NOMO-1 (cell line): ENCODE data around the gene EFCC1.

Source experiments
- DNase-seq, 2 experiments: peaks; one replicate each; lab custom pipeline; 2025; ENCODE audit not compliant: unreplicated experiment in 2 of 2; lab: John Stamatoyannopoulos, UW

The EFCC1 gene

DNA sequence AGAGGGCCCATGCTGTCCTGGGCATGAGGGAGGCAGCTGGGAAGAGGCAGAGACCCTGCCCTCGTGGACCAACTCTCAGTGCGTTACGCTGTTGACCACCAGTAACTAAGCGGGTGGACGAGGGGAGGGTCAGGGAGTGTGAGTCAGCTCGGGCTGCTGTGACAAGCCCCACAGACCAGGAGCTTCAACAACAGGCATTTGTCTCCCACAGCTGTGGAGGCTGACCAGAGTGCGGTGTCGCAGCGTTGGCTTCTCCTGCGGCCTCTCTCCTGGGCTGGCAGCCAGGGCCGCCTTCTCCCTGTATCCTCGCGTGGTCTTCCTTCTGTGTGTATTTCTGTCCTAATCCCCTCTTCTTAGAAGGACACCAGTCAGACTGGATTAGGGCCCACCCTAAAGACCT, 13.0 kb downstream of the EFCC1 start:
- no peak for DNase-seq

DNA sequence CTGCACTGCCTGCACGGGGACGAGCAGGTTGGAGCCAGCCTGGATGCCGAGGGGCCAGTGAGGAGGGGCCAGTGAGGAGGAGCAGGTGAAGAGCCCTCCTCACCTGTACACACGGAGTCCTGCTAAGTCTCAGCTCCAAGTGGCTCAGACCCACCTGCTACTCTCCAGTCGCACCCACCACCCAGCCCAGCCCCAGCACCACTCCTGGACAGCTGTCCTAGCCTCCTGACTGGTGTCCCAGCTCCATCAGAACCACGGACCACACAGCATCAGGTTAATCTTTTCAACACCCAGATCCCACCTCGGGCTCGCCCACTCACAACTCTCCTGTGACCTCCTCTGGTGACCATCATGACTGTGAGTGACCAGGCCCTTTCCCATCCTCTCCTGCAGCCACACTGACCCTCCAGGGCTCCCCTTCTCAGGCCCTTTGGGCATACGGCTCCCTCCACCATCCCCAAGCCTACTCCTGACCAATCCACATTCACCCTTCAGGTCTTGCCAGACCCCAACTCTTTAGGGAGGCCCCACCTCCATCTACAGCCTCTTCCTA, 13.8 kb downstream of the EFCC1 start:
- no peak for DNase-seq

DNA sequence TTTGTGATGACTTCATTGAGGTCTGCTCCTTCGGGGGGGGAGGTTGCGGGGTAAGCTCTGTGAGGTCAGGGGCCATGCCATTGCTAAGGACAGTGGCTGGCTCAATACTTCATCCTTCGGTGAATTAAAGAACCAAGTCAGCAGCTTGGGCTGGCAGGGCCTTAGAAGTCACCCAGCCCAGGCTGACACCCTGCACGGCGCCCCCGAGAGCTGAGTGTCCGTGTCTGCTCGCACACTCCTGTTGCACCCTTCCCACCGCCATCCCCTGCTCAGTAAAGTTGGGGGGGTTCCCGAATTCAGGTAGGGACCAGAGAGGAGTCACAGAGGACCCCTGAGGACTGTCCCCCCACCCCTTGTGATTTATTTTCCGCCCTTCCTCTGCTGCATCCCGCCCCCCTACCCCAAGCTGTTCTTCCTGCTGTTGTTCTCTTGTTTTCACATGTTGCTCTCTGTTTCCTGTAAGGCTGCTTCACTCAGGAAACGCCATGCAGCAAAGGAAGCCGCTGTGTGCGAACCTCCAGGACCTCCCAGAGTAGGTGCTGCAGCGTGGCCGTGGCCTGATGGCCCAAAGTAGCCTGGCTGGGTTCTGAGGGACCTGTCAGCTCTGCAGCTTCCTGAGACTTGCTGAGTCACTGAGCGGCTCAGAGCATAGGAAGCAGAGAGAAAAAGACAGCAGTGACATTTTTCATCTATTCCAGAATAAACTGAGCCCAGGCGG, 14.4 kb downstream of the EFCC1 start:
- DNase-seq: peak; percentile 22 to 47

DNA sequence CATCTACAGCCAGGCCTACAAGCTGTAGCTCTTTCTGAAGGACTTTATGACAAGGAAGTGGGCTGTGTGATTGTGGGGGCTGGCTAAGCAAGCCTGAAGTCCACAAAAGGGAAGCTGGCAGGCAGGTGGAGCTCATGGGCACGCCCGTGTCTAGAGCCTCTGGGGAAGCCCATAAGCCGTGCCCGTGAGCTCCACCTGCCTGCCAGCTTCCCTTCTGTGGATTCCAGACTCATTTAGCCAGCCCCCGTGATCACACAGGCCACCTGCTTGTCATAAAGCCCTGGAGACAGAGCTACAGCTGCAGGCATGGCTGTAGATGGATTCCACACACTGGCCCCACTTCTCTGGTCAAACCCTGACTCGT, 15.2 kb downstream of the EFCC1 start:
- DNase-seq: peak; percentile 92

DNA sequence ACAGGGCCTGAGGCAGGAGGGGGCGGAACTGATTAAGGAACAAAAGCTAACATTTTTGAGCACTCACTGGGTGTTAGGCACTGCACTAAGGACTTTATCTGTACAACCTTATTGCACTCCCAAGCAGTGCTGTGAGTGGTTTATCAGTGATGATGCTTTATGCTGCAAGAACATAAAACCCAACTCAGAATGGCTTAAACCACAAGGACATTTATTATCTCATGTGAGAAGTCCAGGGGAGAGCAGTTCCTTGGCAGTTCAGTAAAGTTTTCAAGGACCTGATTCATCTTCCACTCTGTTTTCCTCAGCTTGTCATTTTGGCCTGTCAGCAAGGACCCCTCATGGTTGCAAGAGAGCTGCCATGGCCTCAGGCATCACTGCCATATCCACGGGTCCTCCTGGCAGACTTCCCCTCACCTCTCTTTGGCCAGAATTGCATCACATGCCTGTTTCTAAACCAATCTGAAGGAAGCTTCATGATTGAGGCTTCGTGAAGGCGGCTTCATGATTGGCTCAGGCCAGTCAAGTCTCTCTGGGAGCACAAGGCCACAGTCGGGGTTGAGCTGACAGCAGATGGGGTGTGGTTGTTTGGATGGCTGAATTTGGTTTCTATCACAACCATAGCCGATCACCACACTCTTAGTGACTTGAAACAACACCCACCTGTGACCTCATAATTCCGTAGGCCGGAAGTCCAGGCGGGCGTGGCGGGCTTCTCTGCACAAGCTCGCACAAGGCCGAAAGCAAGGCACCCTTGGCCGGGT, 15.8 kb downstream of the EFCC1 start:
- DNase-seq: no peak

DNA sequence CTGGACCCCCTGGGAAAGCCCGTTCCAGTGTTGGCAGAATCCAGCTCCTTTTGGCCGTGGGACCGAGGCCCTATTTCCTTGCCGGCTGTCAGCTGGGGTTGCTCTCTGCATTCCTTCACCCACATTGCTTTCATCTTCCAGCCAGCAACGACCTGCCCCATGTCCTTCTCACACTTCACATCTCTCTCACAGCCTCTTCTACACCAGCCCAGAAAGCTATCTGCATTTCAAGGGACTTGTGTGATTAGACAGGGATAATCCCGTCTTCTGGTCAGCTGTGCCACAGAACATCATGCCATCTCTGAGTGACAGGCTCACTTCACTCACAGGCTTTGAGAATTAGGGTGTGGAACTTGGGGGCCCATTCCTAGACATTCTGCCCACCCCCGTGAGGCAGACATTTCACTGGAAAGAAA, 16.4 kb downstream of the EFCC1 start:
- no peak for DNase-seq

DNA sequence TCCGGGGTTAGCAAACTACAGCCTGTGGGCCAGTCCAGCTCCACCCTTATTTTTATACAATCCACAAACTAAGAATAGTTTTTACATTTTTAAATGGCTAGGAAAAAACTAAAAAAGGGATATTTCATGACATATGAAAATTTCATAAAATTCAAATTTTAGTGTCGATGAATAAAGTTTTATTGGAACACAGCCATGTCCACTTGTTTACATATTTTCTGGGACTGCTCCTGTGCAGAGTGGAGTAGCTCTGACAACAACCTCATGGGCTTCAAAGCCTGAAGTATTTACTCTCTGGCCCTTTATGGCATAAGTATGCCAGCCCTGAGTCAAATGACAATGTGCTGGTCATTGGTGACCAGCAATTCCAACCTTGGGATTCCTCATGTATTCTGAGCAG, 17.2 kb downstream of the EFCC1 start:
- DNase-seq: no peak

DNA sequence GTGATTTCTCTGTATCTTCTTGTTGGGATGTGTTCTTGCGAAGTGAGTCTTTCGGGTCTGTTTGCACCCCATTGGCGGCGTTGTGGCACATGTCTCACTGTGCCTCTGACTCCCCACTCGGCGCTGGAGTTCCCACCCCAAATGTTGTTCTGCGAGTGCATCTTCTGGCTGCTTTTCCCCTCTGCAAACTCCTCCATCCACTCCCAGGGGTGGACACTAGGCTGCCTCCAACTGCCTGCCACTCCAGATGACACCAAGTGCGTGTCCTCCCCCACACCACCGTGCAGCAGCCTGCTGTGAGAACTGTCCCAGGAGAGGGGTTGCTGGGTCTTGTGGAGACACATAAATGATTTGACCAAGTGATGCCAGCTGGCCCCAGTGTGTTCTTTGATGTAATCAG, 17.6 kb downstream of the EFCC1 start:
- DNase-seq: no peak

DNA sequence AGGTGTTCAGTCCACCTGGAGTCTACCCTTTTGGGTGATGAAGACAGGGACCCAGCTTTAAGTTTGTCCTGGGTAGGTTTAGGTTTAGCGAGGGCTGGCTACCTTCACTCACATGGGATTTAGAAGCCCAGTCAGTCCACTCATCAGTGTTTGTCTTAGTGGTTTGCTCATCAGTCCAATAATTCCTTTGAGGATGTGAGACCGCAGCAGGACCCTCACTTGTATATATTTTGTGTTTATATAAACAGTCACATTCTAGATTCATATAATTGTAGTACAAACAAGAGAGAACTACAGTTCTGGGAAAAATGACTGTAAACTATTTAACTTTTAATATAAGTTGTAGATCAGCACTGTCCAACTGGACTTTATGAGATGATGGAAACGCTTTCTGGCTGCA, 18.2 kb downstream of the EFCC1 start:
- no peak for DNase-seq

DNA sequence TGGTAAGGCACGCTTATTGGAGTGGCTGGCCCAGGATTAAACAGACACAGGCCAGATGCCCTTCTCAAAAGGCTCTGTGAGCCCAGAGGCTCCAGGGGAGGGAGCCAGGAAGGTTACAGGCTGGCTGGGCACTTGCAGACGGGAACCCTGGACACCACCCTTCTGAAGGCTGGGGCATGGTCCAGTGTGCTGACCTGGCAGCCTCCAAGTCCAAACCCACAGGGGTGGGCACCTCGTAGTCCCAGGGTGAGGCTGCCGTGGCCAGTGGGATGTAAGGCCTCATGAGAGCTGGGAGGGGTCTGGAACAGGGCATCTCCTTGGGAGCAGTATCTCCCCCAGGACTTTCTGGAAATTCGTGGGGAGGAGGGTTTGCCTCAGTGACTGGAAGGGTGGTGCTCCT, 19.6 kb downstream of the EFCC1 start:
- DNase-seq: no peak

DNA sequence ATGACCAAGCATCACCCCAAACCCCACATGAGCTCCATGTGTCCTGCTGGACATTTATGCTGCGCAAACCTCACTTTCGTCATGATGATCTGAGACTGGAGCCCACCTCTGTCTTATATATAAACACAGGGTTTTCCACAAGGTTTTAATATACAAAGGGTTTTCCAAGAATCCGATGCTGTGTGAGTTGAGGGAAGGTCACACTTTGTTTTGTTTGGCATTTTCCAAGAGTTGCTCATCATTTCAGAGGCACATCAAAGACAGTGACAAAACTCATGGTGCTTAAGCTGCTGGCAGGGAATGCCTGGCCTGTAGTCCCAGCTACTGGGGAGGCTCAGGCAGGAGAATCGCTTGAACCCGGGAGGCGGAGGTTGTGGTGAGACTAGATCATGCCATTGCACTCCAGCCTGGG, 20.0 kb downstream of the EFCC1 start:
- no peak for DNase-seq

DNA sequence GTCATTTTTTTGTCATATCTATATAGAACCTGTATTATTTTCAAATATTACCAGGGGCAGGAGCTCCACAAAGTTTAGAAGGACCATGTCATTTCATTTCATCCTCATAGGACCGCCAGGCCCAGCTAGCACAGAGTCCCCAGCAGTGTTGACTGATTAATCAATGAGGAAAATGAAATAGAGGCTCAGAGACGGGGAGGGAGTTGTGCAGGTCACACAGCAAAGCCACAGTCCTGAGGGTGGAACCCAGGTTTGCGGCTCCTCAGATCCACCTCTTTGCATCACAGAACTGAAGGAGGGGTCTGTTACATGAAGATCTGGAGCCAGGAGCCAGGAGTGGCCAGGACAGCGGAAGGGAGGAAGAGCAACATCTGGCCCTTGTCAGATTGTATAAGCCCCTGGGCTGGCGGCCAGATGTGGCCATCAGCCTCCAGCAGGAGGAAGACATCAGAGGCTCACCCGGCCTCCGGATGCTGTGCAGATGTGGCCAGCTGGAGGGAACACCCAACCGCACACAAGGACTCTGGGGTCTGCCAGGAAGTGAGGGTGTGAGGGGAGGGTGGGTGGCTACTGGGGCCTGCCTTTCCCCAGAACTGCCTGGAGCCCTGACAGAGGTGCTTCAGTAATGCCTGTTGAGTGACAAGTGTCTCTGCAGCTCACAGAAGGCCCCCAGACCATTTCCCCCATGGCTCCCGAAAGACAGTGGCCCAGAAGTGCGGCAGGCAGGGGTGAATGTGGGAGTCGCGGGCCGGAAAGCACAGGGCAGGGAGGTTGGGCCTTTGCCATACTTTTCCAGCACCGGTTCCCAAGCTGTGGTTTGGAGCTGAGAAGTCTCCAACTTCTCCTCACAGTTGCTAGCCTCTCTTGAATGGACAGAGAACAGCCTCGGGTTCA, 21.3 kb downstream of the EFCC1 start:
- no peak for DNase-seq

DNA sequence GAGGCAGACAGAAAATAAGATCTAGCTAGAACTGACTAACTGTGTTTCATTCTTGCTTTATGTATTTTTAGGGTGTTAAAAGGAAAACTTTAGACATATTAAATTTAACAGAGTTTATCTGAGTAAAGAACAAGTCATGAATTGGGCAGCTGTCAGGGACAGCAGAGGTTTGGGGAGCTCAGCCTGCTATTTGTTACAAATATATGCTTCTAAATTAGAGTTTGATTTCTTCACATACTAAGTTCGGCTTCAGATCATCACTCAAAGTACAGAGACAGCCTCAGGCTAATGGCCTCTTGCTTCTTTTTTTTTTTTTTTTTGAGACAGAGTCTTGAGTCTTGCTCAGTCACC, 21.9 kb downstream of the EFCC1 start:
- DNase-seq: no peak

DNA sequence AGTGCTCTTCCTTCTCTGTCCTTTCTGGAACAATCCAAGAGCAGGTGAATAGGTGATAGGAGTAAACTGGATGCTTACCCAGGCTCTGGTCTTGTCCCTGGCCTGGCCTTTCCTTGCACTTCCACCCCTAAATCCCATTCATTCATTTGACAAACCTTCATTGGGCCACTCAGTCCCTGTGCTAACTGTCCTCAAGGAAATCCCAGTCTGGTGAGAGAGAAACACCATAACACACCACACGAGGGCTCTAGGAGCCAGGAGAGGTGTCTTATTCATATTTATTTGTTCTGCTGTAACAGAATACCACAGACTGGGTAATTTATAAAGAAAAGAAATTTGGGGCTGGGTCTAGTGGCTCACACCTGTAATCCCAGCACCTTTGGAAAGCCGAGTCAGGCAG, 22.8 kb downstream of the EFCC1 start:
- DNase-seq: no peak

DNA sequence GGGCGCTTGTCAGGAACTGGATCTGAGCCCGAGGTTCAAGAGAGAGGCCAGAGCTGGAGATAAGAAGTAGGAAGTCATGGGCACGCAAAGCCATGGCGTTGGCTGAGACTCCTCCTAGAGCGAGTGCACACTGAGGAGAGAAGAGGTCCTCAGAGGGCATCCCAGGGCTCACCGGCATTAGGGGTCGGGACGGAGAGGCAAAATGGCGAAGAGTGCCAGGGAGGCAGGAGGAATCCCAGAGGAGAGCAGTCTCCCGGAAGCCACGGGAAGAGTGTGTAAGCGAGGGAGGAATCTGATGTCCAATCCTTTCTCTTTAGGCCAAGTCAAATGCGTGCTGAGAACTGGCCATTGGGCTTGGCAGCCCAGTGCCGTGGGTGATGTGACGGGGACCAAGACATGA, 24.0 kb downstream of the EFCC1 start:
- DNase-seq: no peak

DNA sequence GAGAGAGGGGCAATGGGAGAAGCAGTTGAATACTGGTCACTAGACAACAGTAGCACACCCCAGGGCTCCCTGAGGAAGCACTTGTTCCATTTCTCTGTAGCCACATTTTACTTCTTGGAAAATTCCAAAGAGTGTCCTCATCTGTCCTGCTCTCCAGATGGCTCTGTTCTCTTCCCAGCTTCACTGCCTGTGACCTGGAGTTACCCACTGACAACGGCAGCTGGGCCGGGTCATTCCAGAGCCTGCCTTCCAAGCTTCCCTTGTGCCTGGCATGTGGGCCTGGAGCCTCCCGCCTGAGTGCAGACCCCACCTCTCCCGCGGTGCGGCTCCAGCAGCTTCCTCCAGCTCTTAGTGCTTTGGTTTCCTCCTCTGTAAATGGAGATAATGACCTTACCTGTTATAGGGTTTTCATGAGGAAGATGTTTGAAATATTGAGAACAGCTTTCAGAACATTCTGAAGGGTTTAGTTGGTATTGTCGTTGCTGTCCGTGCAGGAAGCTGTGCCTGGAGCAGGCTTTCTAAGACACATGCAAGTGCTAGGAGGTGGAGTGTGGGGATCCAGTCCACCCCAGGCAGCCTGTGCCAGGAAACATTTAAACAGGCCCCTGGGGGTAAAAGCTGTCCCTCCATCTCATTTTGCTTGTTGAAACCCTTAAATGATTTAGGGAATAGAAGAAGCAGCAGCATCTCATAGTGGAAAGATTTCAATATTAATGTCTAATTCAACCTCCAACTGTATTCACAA, 24.8 kb downstream of the EFCC1 start:
- DNase-seq: no peak

DNA sequence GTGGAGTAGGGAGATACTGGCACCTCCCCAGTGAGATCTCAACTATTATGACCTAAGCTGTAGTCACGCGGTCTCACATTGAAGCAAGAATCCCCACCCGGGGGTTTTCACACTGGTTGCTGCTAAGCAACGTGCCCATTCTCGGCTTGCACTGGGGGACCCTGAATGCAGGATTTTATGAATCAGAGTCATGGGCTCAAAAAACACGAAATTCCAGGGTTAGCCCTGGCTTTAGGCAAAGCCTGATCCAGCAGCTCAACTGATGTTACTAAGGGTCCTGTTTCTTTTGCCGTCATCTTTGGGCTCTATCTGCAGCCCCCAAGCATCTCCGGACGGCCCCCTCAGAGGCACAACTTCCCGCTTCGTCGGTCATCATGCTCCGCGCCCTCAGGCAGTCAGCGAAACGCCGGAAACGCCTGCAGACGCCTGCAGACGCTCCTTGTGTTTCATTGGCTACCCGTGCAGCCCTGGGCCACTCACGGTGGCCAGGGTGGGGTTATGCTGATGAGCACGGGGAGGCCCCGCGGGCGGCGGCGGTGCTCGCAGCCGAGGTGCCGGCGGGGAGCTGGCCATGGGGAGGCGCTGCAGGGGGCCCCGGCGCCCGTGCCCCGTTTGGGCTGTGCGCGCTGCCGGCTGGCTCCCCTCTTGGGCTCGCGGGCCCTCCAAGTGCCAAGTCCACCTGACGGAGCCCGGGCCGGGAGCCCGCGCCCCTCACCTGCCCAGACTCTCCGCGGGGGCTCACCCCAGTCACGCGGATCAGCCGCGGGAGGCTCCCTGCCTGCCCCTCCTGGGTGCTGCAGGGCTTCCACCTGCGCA, 25.8 kb downstream of the EFCC1 start:
- peak; percentile 99 for DNase-seq

DNA sequence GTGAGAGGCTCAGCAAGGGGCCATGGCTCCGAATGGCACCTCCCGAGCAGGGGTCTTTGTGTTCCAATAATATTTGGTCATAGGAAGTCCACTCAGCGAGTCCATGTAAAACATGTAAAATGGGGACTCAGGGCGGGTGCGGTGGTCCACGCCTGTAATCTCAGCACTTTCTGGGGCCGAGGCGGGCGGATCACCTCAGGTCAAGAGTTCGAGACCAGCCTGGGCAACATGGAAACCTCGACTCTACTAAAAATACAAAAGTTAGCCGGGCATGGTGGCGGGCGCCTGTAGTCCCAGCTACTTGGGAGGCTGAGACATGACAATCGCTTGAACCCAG, 26.4 kb downstream of the EFCC1 start:
- no peak for DNase-seq

DNA sequence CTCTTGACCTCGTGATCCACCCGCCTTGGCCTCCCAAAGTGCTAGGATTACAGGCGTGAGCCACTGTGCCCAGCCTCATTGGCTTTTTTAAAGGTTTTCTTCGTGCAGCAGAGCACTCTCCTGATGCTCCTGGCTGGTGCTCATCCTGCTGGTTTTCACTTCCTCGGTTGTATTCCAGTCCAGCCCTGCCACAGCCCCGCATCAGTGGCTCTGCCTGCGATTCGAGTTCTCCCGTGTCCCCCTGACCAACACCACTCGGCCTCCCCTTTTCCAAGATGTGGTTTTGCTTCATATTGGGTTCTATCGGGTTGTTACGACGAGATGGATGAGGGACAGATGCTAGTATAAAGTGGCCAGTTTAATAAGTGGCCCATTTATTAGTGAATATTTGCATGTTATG, 27.8 kb downstream of the EFCC1 start:
- no peak for DNase-seq

DNA sequence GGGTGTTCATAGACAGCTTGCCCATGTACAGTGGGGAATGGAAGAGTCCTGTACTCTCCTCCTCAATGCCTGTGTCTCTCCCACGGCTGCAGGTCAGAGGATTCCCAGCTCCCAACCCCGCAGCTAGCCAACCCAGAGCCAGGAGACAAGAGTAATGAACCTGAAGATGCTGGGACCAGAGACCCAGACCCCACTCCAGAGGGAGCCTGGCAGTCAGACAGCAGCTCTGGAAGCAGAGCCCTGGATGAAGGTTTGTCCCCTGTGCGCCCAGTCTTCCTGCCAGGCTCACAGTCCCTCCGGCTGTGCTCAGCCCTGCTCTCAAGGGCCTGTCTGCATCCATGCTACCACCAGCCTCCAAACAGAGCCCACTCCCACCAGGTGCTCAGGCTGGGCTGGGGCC, 29.5 kb downstream of the EFCC1 start:
- no peak for DNase-seq
